GM23338 (cell line): Measurements from ENCODE around the gene CCDC90B. TPM values are rescaled to one million over a fixed set of nuclear protein-coding genes. Genes with fewer than 3 reads are reported as not detected.

Experiments used
- CTCF ChIP-seq, 2 experiments: fragments of 200-600 bp in 1 of 2; sonication (generic) in 1 of 2; conservative IDR thresholded peaks; 2 replicates each; pipeline versions ENCODE4 v1.5.1 to v1.6.1; 2016 to 2017; ENCODE audit warnings: antibody characterized with exemption in 2 of 2, low read depth in 2 of 2, mild to moderate bottlenecking in 2 of 2, moderate library complexity in 1 of 2
- EZH2 ChIP-seq: fragments of 200-600 bp; sonication (generic); IDR thresholded peaks from one replicate; pipeline ENCODE4 v1.8.0; 2017; ENCODE audit warnings: antibody characterized with exemption, mild to moderate bottlenecking, low read depth; ENCODE audit not compliant: unreplicated experiment
- JUNB ChIP-seq: IDR thresholded peaks from one replicate; pipeline ENCODE4 v1.6.1; 2016; ENCODE audit warnings: antibody characterized with exemption; ENCODE audit not compliant: unreplicated experiment
- NANOG ChIP-seq: IDR thresholded peaks from 2 replicates; pipeline ENCODE4 v1.6.1; 2016; ENCODE audit warnings: antibody characterized with exemption, borderline replicate concordance
- REST ChIP-seq: IDR thresholded peaks from one replicate; pipeline ENCODE4 v1.6.1; 2018; ENCODE audit warnings: antibody characterized with exemption; ENCODE audit not compliant: unreplicated experiment
- ZNF331 ChIP-seq: fragments of 250-450 bp; sonication (Bioruptor Pico); IDR thresholded peaks from 2 replicates; pipeline ENCODE4 v1.5.0; 2020; ENCODE audit warnings: low read depth, mild to moderate bottlenecking, moderate library complexity
- polyA plus RNA-seq: library from polyadenylated mRNA; unstranded; fragments of >200 nt; fragmentation: Nextera tagmentation; extraction: Ambion mirVana; gene quantifications from 2 replicates; pipeline ENCODE4 v1.2.1, GENCODE V29; 2016
- total RNA-seq: library from RNA; depleted of rRNA; stranded (reverse); fragments of >200 nt; shearing (Covaris generic); gene quantifications from 2 replicates; pipeline ENCODE4 v1.2.3, GENCODE V29; 2014
- TF ChIP-seq, protein P1 (sequence below): fragments of 250-450 bp; sonication (Bioruptor Pico); IDR thresholded peaks from 2 replicates; pipeline ENCODE4 v1.5.0; 2020; ENCODE audit warnings: mild to moderate bottlenecking, moderate library complexity

The CCDC90B gene
- total and polyA plus RNA-seq, 2 experiments from 2014 or later: 55.1 to 89.0 TPM

GRCh38 chr11:83303316-83303715 lies 17.1 kb upstream of the CCDC90B start (continued):
- TF ChIP-seq, protein P1, sequence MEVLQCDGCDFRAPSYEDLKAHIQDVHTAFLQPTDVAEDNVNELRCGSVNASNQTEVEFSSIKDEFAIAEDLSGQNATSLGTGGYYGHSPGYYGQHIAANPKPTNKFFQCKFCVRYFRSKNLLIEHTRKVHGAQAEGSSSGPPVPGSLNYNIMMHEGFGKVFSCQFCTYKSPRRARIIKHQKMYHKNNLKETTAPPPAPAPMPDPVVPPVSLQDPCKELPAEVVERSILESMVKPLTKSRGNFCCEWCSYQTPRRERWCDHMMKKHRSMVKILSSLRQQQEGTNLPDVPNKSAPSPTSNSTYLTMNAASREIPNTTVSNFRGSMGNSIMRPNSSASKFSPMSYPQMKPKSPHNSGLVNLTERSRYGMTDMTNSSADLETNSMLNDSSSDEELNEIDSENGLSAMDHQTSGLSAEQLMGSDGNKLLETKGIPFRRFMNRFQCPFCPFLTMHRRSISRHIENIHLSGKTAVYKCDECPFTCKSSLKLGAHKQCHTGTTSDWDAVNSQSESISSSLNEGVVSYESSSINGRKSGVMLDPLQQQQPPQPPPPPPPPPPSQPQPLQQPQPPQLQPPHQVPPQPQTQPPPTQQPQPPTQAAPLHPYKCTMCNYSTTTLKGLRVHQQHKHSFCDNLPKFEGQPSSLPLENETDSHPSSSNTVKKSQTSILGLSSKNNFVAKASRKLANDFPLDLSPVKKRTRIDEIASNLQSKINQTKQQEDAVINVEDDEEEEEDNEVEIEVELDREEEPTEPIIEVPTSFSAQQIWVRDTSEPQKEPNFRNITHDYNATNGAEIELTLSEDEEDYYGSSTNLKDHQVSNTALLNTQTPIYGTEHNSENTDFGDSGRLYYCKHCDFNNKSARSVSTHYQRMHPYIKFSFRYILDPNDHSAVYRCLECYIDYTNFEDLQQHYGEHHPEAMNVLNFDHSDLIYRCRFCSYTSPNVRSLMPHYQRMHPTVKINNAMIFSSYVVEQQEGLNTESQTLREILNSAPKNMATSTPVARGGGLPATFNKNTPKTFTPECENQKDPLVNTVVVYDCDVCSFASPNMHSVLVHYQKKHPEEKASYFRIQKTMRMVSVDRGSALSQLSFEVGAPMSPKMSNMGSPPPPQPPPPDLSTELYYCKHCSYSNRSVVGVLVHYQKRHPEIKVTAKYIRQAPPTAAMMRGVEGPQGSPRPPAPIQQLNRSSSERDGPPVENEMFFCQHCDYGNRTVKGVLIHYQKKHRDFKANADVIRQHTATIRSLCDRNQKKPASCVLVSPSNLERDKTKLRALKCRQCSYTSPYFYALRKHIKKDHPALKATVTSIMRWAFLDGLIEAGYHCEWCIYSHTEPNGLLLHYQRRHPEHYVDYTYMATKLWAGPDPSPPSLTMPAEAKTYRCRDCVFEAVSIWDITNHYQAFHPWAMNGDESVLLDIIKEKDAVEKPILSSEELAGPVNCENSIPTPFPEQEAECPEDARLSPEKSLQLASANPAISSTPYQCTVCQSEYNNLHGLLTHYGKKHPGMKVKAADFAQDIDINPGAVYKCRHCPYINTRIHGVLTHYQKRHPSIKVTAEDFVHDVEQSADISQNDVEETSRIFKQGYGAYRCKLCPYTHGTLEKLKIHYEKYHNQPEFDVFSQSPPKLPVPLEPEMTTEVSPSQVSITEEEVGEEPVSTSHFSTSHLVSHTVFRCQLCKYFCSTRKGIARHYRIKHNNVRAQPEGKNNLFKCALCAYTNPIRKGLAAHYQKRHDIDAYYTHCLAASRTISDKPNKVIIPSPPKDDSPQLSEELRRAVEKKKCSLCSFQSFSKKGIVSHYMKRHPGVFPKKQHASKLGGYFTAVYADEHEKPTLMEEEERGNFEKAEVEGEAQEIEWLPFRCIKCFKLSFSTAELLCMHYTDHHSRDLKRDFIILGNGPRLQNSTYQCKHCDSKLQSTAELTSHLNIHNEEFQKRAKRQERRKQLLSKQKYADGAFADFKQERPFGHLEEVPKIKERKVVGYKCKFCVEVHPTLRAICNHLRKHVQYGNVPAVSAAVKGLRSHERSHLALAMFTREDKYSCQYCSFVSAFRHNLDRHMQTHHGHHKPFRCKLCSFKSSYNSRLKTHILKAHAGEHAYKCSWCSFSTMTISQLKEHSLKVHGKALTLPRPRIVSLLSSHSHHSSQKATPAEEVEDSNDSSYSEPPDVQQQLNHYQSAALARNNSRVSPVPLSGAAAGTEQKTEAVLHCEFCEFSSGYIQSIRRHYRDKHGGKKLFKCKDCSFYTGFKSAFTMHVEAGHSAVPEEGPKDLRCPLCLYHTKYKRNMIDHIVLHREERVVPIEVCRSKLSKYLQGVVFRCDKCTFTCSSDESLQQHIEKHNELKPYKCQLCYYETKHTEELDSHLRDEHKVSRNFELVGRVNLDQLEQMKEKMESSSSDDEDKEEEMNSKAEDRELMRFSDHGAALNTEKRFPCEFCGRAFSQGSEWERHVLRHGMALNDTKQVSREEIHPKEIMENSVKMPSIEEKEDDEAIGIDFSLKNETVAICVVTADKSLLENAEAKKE: no peak
- TF ChIP-seq JUNB (no peak), NANOG (no peak), CTCF (conservative IDR thresholded peaks at IDR 0.05; ENCODE audit: low read depth in 2 of 2) (no peak), REST (no peak), ZNF331 (no peak), EZH2 (no peak)
